PC-3 (cell line): ENCODE results near the gene MYO18A. TPM values are rescaled to one million over a fixed set of nuclear protein-coding genes. Genes with fewer than 3 reads are reported as not detected.
A peak's percentile ranks its signal among the peaks of the same experiment; 100 is the strongest.

ENCODE experiments used
- ATAC-seq: fragments of 200-7000 bp; cut with Tn5 transposase; 2 replicates; pipeline ENCODE4 v1.9.1; 2020; ENCODE audit warnings: mild to moderate bottlenecking, moderate library complexity
- BruUV-seq: library from RNA; stranded (reverse); fragments of 400-500 nt; replicated peaks from 2 replicates; lab custom pipeline; 2021; lab: Mats Ljungman, UMichigan
- CTCF ChIA-PET: fragments of 300-600 bp; sonication (Branson Sonifier 250); formaldehyde crosslinking; loops from one replicate; lab custom pipeline; 2022; ENCODE audit warnings: antibody characterized with exemption; lab: Charles Lee
- POLR2A ChIA-PET: fragments of 300-600 bp; sonication (Branson Sonifier 250); formaldehyde crosslinking; loops from one replicate; lab custom pipeline; 2022; ENCODE audit warnings: antibody characterized with exemption; ENCODE audit not compliant: unreplicated experiment; lab: Charles Lee
- DNase-seq: peaks from one replicate; pipeline ENCODE4 v3.0.0-alpha.2; 2015
- H2AFZ ChIP-seq: fragments of 300-600 bp; sonication (generic); 2 replicates; pipeline ENCODE4 v1.6.0; 2016; ENCODE audit warnings: antibody characterized with exemption, low read length
- H3F3A ChIP-seq: fragments of 300-600 bp; sonication (generic); one replicate; pipeline ENCODE4 v1.6.0; 2017; ENCODE audit warnings: antibody characterized with exemption, low read length, control low read depth, mild to moderate bottlenecking; ENCODE audit not compliant: unreplicated experiment
- H3K27ac ChIP-seq: fragments of 300-600 bp; sonication (generic); 2 replicates; pipeline ENCODE4 v1.5.1; 2016; ENCODE audit warnings: mild to moderate bottlenecking, low read length
- H3K27me3 ChIP-seq: fragments of 300-600 bp; sonication (generic); 2 replicates; pipeline ENCODE4 v1.6.1; 2016; ENCODE audit warnings: low read length, mixed read lengths
- H3K36me3 ChIP-seq: fragments of 300-600 bp; sonication (generic); 2 replicates; pipeline ENCODE4 v1.6.1; 2016; ENCODE audit warnings: low read depth, mixed run types, low read length, mixed read lengths
- H3K4me1 ChIP-seq: fragments of 300-600 bp; sonication (generic); 2 replicates; pipeline ENCODE4 v1.5.1; 2016; ENCODE audit warnings: low read length; ENCODE audit not compliant: insufficient read depth
- H3K4me2 ChIP-seq: fragments of 300-600 bp; sonication (generic); 2 replicates; pipeline ENCODE4 v1.6.0; 2016; ENCODE audit warnings: low read length
- H3K4me3 ChIP-seq: fragments of 300-600 bp; sonication (generic); 2 replicates; pipeline ENCODE4 v1.5.1; 2016; ENCODE audit warnings: mild to moderate bottlenecking, low read length, mixed read lengths
- H3K79me2 ChIP-seq: fragments of 300-600 bp; sonication (generic); 2 replicates; pipeline ENCODE4 v1.6.1; 2017; ENCODE audit warnings: low read length, mixed read lengths
- H3K9ac ChIP-seq: fragments of 300-600 bp; sonication (generic); 2 replicates; pipeline ENCODE4 v1.6.0; 2016; ENCODE audit warnings: mild to moderate bottlenecking, low read length
- H3K9me2 ChIP-seq: fragments of 300-600 bp; sonication (generic); replicated peaks from 2 replicates; pipeline ENCODE4 v1.6.1; 2016; ENCODE audit warnings: mixed run types, low read length, mixed read lengths
- H3K9me3 ChIP-seq: fragments of 300-600 bp; sonication (generic); 2 replicates; pipeline ENCODE4 v1.6.1; 2016; ENCODE audit warnings: low read length, mixed read lengths
- H4K20me1 ChIP-seq: fragments of 300-600 bp; sonication (generic); 2 replicates; pipeline ENCODE4 v1.6.1; 2016; ENCODE audit warnings: low read length, mixed read lengths
- CTCF ChIP-seq: fragments of 300-600 bp; sonication (generic); conservative IDR thresholded peaks from 2 replicates; pipeline ENCODE4 v1.5.1; 2017; ENCODE audit warnings: antibody characterized with exemption, low read depth, mild to moderate bottlenecking, low read length
- EZH2 ChIP-seq: fragments of 300-600 bp; sonication (generic); IDR thresholded peaks from one replicate; pipeline ENCODE4 v1.6.1; 2017; ENCODE audit warnings: antibody characterized with exemption, mild to moderate bottlenecking, low read length; ENCODE audit not compliant: unreplicated experiment
- EZH2phosphoT487 ChIP-seq: fragments of 300-600 bp; sonication (generic); IDR thresholded peaks from 2 replicates; pipeline ENCODE4 v1.6.1; 2018; ENCODE audit warnings: mild to moderate bottlenecking, antibody characterized with exemption, low read length, borderline replicate concordance
- intact Hi-C: fragments of 100-400 bp; cut with micrococcal nuclease; formaldehyde crosslinking; loops from 2 replicates; pipeline ENCODE4 v1.9.0; 2023
- total RNA-seq: library from RNA; depleted of rRNA; stranded (reverse); fragments of >200 nt; gene quantifications from 2 replicates; pipeline ENCODE4 v1.2.3, GENCODE V29; 2014

MYO18A gene
- total RNA-seq, 1 experiment from 2014 or later: 28.0 TPM

- Histone ChIP-seq H3K27ac (peak overlapping the region; percentile 81), H3K9me3 (no peaks in the 10 kb centered on the region), H3K4me3 (peak overlapping the region; percentile 72), H3K36me3 (no peaks in the 10 kb centered on the region), H2AFZ (0 out of 2 replicates have a peak overlapping the region, but pooled peaks have one; percentile 68), H3K4me1 (peaks cover 44% of the 10 kb centered on the region), H3K79me2 (peaks cover 38% of the 10 kb centered on the region), H3K9me2 (no peaks in the 10 kb centered on the region), H3K4me2 (peak overlapping the region; percentile 93), H3K27me3 (no peaks in the 10 kb centered on the region), H3F3A (no peaks in the 10 kb centered on the region), H3K9ac (peak overlapping the region; percentile 49), H4K20me1 (no peaks in the 10 kb centered on the region)
- peak; percentile 8 for DNase-seq
- intact Hi-C loops: loop anchor here (1.0 kb wide), 1 partner anchor 27 kb away; no protein-coding TSS in a partner anchor
- no peak for ATAC-seq
- ChIA-PET POLR2A (interaction anchor here (0.6 kb wide), 1 partner anchor 38 kb away, joined by 5 read pairs; no protein-coding TSS in a partner anchor), CTCF (interaction anchor here (0.6 to 3.2 kb wide), 3 partner anchors 18 to 29 kb away, joined by 3 to 34 read pairs (median 5); no protein-coding TSS in a partner anchor)
- no peak for TF ChIP-seq CTCF
- no peak for TF ChIP-seq EZH2
- TF ChIP-seq EZH2phosphoT487: no peak
- no TSS peak for BruUV-seq
These were observed 2.1 kb downstream of the MYO18A start for GRCh38 chr17:29177871-29178749.

- BruUV-seq: no TSS peak
- ATAC-seq: no peak
These were observed 2.7 kb downstream of the MYO18A start for GRCh38 chr17:29177541-29177870.

More at GRCh38 chr17:29177541-29177870, 2.7 kb downstream of the MYO18A start:
- Histone ChIP-seq H3K4me3 (peak overlapping the region; percentile 72; the same call in 1 of the 2 replicates), H3K79me2 (peaks cover 38% of the 10 kb centered on the region), H3K27ac (peak overlapping the region; percentile 81), H2AFZ (no peak overlapping the region), H3K9me2 (no peaks in the 10 kb centered on the region), H3K36me3 (no peaks in the 10 kb centered on the region), H3K9ac (peak overlapping the region; percentile 49; the same call in 1 of the 2 replicates), H4K20me1 (no peaks in the 10 kb centered on the region), H3K4me2 (peak overlapping the region; percentile 93), H3F3A (no peaks in the 10 kb centered on the region), H3K27me3 (no peaks in the 10 kb centered on the region), H3K4me1 (peaks cover 44% of the 10 kb centered on the region), H3K9me3 (no peaks in the 10 kb centered on the region)
- ChIA-PET POLR2A (interaction anchor here (0.6 kb wide), 1 partner anchor 38 kb away, joined by 5 read pairs; no protein-coding TSS in a partner anchor), CTCF (interaction anchor here (0.6 to 3.2 kb wide), 2 partner anchors 18 to 29 kb away, joined by 3 to 34 read pairs; no protein-coding TSS in a partner anchor)
- intact Hi-C loops: loop anchor here (1.0 kb wide), 1 partner anchor 26 kb away; no protein-coding TSS in a partner anchor
- no peak for DNase-seq
- TF ChIP-seq CTCF (no peak), EZH2phosphoT487 (no peak), EZH2 (no peak)
